ENCODE measurements around the gene MYO18B. TPM values are rescaled to one million over a fixed set of nuclear protein-coding genes. Genes with fewer than 3 reads are reported as not detected.

Gene MYO18B
- total and polyA plus RNA-seq, 2 of the 4 experiments (the other 2 are of a cell fraction), result under 0.01 TPM; not detected in 1

GRCh38 chr22:25847451-25847850, 105.5 kb downstream of the MYO18B start:
- Histone ChIP-seq H3K27me3 (ENCODE audit: control insufficient read depth, insufficient read depth, low read length) (no peaks in the 10 kb centered on the region), H3K23ac (ENCODE audit: low read depth, low read length) (no peak overlapping the region), H3K4me2 (ENCODE audit: low read depth, low read length) (no peak overlapping the region), H3K9me3 (ENCODE audit: control insufficient read depth, insufficient read depth, low read length) (peaks cover 16% of the 10 kb centered on the region), H3K14ac (replicated peaks; ENCODE audit: low read depth, low read length) (no peak overlapping the region), H3K36me3 (ENCODE audit: control insufficient read depth, insufficient read depth, low read length) (no peaks in the 10 kb centered on the region), H3K4me3 (ENCODE audit: insufficient read depth, low read depth, low read length) (no peak overlapping the region), H3K9ac (ENCODE audit: low read depth, low read length) (no peak overlapping the region), H4K91ac (ENCODE audit: insufficient read depth, low read depth, low read length) (no peak overlapping the region), H3K4ac (ENCODE audit: low read depth, low read length) (no peak overlapping the region), H2BK15ac (ENCODE audit: low read depth, low read length) (no peak overlapping the region), H3K56ac (ENCODE audit: extremely low read depth, insufficient read depth, low read length) (no peak overlapping the region), H4K5ac (ENCODE audit: low read depth, low read length) (no peak overlapping the region), H2AFZ (replicated peaks; ENCODE audit: low read length, poor library complexity) (no peak overlapping the region), H4K20me1 (ENCODE audit: insufficient read depth, low read length) (no peaks in the 10 kb centered on the region), H2BK120ac (ENCODE audit: low read depth, low read length) (no peak overlapping the region), H2BK20ac (ENCODE audit: low read depth, low read length) (no peak overlapping the region), H2AK5ac (ENCODE audit: low read depth, low read length) (no peak overlapping the region), H2BK5ac (ENCODE audit: low read depth, low read length, poor library complexity, severe bottlenecking) (no peak overlapping the region), H3K4me1 (ENCODE audit: control insufficient read depth, insufficient read depth, low read length) (no peaks in the 10 kb centered on the region), H3K9me1 (ENCODE audit: insufficient read depth, low read length) (no peaks in the 10 kb centered on the region), H2AK9ac (replicated peaks; ENCODE audit: low read depth, low read length, poor library complexity) (no peak overlapping the region), H4K8ac (ENCODE audit: low read depth in 2 of 2, low read length in 2 of 2) (no peak overlapping the region), H3K27ac (ENCODE audit: insufficient read depth, low read length) (no peak overlapping the region), H3K18ac (ENCODE audit: low read depth, low read length) (no peak overlapping the region), H3K79me1 (ENCODE audit: low read depth in 1 of 2, low read length in 2 of 2) (no peaks in the 10 kb centered on the region)
- ATAC-seq (ENCODE audit: low read depth) (no peak), DNase-seq (no peak)
- no peak for TF ChIP-seq MXI1 (IDR thresholded peaks at IDR 0.05; ENCODE audit: borderline replicate concordance, low read depth, low read length)
- no peak for TF ChIP-seq MAZ (IDR thresholded peaks at IDR 0.05; ENCODE audit: borderline replicate concordance, low read depth, low read length)
- no peak for TF ChIP-seq USF2 (IDR thresholded peaks at IDR 0.05; ENCODE audit: low read depth, low read length)
- no peak for TF ChIP-seq CEBPB (IDR thresholded peaks at IDR 0.05; ENCODE audit: low read depth, low read length)
- TF ChIP-seq SMC3 (IDR thresholded peaks at IDR 0.05; ENCODE audit: low read depth, low read length), result no peak
- no peak for TF ChIP-seq ELK1 (IDR thresholded peaks at IDR 0.05; ENCODE audit: borderline replicate concordance, low read depth, low read length)
- TF ChIP-seq BHLHE40 (IDR thresholded peaks at IDR 0.05; ENCODE audit: low read depth, low read length), result no peak
- no peak for TF ChIP-seq RCOR1 (IDR thresholded peaks at IDR 0.05; ENCODE audit: insufficient replicate concordance, low read length)
- no peak for TF ChIP-seq NFE2L2 (IDR thresholded peaks at IDR 0.05; ENCODE audit: low read depth, low read length)
- TF ChIP-seq CTCF (conservative IDR thresholded peaks at IDR 0.05; ENCODE audit: low read depth, low read length), result no peak
- TF ChIP-seq FOS (IDR thresholded peaks at IDR 0.05; ENCODE audit: low read depth, low read length), result no peak
- TF ChIP-seq CHD1 (IDR thresholded peaks at IDR 0.05; ENCODE audit: low read depth, low read length), result no peak
- no peak for TF ChIP-seq MAFK (IDR thresholded peaks at IDR 0.05; ENCODE audit: low read depth, low read length)
- no peak for TF ChIP-seq POLR2A (IDR thresholded peaks at IDR 0.05; ENCODE audit: low read depth, low read length)
- no peak for TF ChIP-seq RAD21 (IDR thresholded peaks at IDR 0.05; ENCODE audit: low read length)
- TF ChIP-seq RFX5 (IDR thresholded peaks at IDR 0.05; ENCODE audit: low read depth, low read length), result no peak
- dilution Hi-C loops (cut with HindIII; ENCODE audit: low sequenced_read_pairs, unreplicated experiment) (no loop called here), intact Hi-C loops (cut with micrococcal nuclease) (no loop called here), in situ Hi-C loops (cut with MboI; ENCODE audit: low sequenced_read_pairs) (no loop called here)
- no TSS peak for BruUV-seq (replicated peaks)
- WGBS, 2 experiments (ENCODE audit: extremely low coverage in 2 of 2, insufficient read length in 1 of 2), result 67% methylated on average over 1 of the region's 3 CpGs; no CpG with 5 or more reads in 1 of the 2 experiments
- ChIA-PET POLR2A (ENCODE audit: unreplicated experiment) (no interaction called here), CTCF (no interaction called here)
